Panc1 (cell line): ENCODE measurements around the gene CD300LF. TPM values are rescaled to one million over a fixed set of nuclear protein-coding genes. Genes with fewer than 3 reads are reported as not detected.

Experiments
- ATAC-seq: fragments of 200-7000 bp; cut with Tn5 transposase; 2 replicates; pipeline ENCODE4 v1.9.1; 2020; ENCODE audit warnings: mild to moderate bottlenecking, moderate library complexity
- BruUV-seq: library from RNA; stranded (reverse); fragments of 400-500 nt; replicated peaks from 2 replicates; lab custom pipeline; 2021; lab: Mats Ljungman, UMichigan
- CTCF ChIA-PET: fragments of 300-600 bp; sonication (Branson Sonifier 250); formaldehyde crosslinking; loops from one replicate; lab custom pipeline; 2022; ENCODE audit warnings: antibody characterized with exemption; lab: Charles Lee
- POLR2A ChIA-PET: fragments of 300-600 bp; sonication (Branson Sonifier 250); formaldehyde crosslinking; loops from one replicate; lab custom pipeline; 2022; ENCODE audit warnings: antibody characterized with exemption; lab: Charles Lee
- DNase-seq: peaks from one replicate; pipeline ENCODE4 v3.0.0-alpha.2; 2010; ENCODE audit warnings: low read depth, low spot score
- H3K27ac ChIP-seq: 2 replicates; pipeline ENCODE4 v1.5.1; 2011; ENCODE audit warnings: mild to moderate bottlenecking, low read length, inconsistent platforms
- H3K27me3 ChIP-seq: fragments of 200-500 bp; sonication (Bioruptor generic); 2 replicates; pipeline ENCODE4 v1.6.0; 2014; ENCODE audit warnings: low read length, inconsistent platforms; ENCODE audit not compliant: control insufficient read depth, insufficient read depth
- H3K36me3 ChIP-seq: fragments of 200-500 bp; sonication (Bioruptor generic); 2 replicates; pipeline ENCODE4 v1.5.1; 2014; ENCODE audit warnings: inconsistent platforms, mild to moderate bottlenecking, low read length, moderate library complexity; ENCODE audit not compliant: control insufficient read depth, insufficient read depth
- H3K4me1 ChIP-seq: 2 replicates; pipeline ENCODE4 v1.5.1; 2011; ENCODE audit warnings: inconsistent platforms, mild to moderate bottlenecking, low read length, moderate library complexity; ENCODE audit not compliant: control insufficient read depth, insufficient read depth
- H3K4me3 ChIP-seq, 2 experiments: 2 replicates each; pipeline ENCODE4 v1.5.1; 2011 to 2012; ENCODE audit warnings: low read depth in 2 of 2, low read length in 2 of 2, mild to moderate bottlenecking in 2 of 2, inconsistent platforms in 1 of 2, moderate library complexity in 1 of 2
- H3K9me3 ChIP-seq: fragments of 200-500 bp; sonication (Bioruptor generic); 2 replicates; pipeline ENCODE4 v1.5.1; 2014; ENCODE audit warnings: low read depth, mild to moderate bottlenecking, inconsistent platforms, low read length, moderate library complexity; ENCODE audit not compliant: control insufficient read depth, insufficient read depth
- POLR2AphosphoS5 ChIP-seq: IDR thresholded peaks from 2 replicates; pipeline ENCODE4 v1.6.1; 2012; ENCODE audit warnings: mild to moderate bottlenecking, low read depth, low read length, moderate library complexity
- REST ChIP-seq, 2 experiments: IDR thresholded peaks; 2 replicates each; pipeline ENCODE4 v1.6.1; 2011 to 2012; ENCODE audit warnings: low read depth in 2 of 2, control low read depth in 1 of 2, low read length in 1 of 2, mild to moderate bottlenecking in 1 of 2, moderate library complexity in 1 of 2; ENCODE audit not compliant: insufficient read depth in 1 of 2
- SIN3A ChIP-seq: IDR thresholded peaks from 2 replicates; pipeline ENCODE4 v1.6.1; 2012; ENCODE audit warnings: low read depth, mild to moderate bottlenecking, low read length, moderate library complexity, borderline replicate concordance; ENCODE audit not compliant: insufficient read depth
- TCF7L2 ChIP-seq: IDR thresholded peaks from 2 replicates; pipeline ENCODE4 v1.6.1; 2011; ENCODE audit warnings: mild to moderate bottlenecking, low read depth, low read length, inconsistent platforms
- in situ Hi-C: cut with HindIII; loops from 2 replicates; pipeline ENCODE4 v1.10.0; 2016; ENCODE audit warnings: low sequenced_read_pairs, low pct_unique_long_range_greater_than_20kb
- intact Hi-C: fragments of 100-400 bp; cut with micrococcal nuclease; formaldehyde crosslinking; loops from one replicate; pipeline ENCODE4 v1.10.0; 2022; ENCODE audit not compliant: unreplicated experiment
- total RNA-seq: library from RNA; stranded (reverse); gene quantifications from one replicate; pipeline ENCODE4 v1.2.1, GENCODE V29; 2021; ENCODE audit not compliant: unreplicated experiment
- TF ChIP-seq, protein P1 (sequence below): fragments of 450-650 bp; IDR thresholded peaks from 2 replicates; pipeline ENCODE4 v1.5.1; 2017; ENCODE audit warnings: mild to moderate bottlenecking

The CD300LF gene
- total RNA-seq, 1 experiment from 2014 or later = not detected

GRCh38 chr17:74725111-74725510 is 12.4 kb upstream of the CD300LF start:
- intact Hi-C loops (no loop called here), in situ Hi-C loops (no loop called here)
- Histone ChIP-seq H3K36me3 (no peaks in the 10 kb centered on the region), H3K9me3 (no peaks in the 10 kb centered on the region), H3K4me3 (no peak overlapping the region), H3K4me1 (no peaks in the 10 kb centered on the region), H3K27ac (no peak overlapping the region), H3K27me3 (no peaks in the 10 kb centered on the region)
- no peak for TF ChIP-seq SIN3A
- no peak for TF ChIP-seq TCF7L2
- TF ChIP-seq POLR2AphosphoS5 = no peak
- no peak for TF ChIP-seq REST (IDR thresholded peaks at IDR 0.05; ENCODE audit: insufficient read depth in 1 of 2, low read depth in 2 of 2, low read length in 1 of 2)
- TF ChIP-seq, protein P1, sequence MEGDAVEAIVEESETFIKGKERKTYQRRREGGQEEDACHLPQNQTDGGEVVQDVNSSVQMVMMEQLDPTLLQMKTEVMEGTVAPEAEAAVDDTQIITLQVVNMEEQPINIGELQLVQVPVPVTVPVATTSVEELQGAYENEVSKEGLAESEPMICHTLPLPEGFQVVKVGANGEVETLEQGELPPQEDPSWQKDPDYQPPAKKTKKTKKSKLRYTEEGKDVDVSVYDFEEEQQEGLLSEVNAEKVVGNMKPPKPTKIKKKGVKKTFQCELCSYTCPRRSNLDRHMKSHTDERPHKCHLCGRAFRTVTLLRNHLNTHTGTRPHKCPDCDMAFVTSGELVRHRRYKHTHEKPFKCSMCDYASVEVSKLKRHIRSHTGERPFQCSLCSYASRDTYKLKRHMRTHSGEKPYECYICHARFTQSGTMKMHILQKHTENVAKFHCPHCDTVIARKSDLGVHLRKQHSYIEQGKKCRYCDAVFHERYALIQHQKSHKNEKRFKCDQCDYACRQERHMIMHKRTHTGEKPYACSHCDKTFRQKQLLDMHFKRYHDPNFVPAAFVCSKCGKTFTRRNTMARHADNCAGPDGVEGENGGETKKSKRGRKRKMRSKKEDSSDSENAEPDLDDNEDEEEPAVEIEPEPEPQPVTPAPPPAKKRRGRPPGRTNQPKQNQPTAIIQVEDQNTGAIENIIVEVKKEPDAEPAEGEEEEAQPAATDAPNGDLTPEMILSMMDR = no peak
- ATAC-seq = no peak
- no peak for DNase-seq
- BruUV-seq = no TSS peak
- POLR2A ChIA-PET = no interaction called here
- CTCF ChIA-PET = no interaction called here

DNA sequence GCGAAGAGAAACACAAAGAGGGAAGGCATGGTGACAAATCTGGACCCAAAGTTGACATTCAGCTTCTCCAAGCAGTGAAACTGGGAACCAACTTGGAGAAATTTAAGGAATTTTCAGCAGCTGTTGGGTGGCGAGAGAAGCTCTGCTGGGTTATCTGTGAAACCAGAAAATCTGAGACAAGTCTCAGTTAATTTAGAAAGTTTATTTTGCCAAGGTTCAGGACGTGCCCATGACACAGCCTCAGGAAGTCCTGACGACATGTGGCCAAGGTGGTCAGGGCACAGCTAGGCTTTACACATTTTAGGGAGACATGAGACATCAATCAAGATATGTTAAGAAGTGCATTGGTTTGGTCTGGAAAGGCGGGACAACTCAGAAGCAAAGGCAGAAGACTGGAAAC is 11.2 kb upstream of the CD300LF start:
- CTCF ChIA-PET = interaction anchor here (0.6 kb wide), 1 partner anchor 404 kb away, joined by 4 read pairs; no protein-coding TSS in a partner anchor
- in situ Hi-C loops = no loop called here
- TF ChIP-seq TCF7L2 = no peak
- TF ChIP-seq, protein P1 = no peak

More for the DNA sequence above, 11.2 kb upstream of the CD300LF start:
- DNase-seq (no peak), ATAC-seq (no peak)
- intact Hi-C loops = no loop called here
- Histone ChIP-seq H3K27ac (no peak overlapping the region), H3K9me3 (no peaks in the 10 kb centered on the region), H3K27me3 (no peaks in the 10 kb centered on the region), H3K4me1 (no peaks in the 10 kb centered on the region), H3K4me3 (no peak overlapping the region), H3K36me3 (no peaks in the 10 kb centered on the region)
- no TSS peak for BruUV-seq
- POLR2A ChIA-PET = no interaction called here
